Mesenchymal stem cell (in vitro differentiated cells and primary cell): ENCODE measurements around the gene PDCL2.

Experiments
- DNase-seq: peaks from one replicate; pipeline ENCODE4 v3.0.0-alpha.2; 2013
- H2AFZ ChIP-seq: one replicate; pipeline ENCODE4 v1.6.1; 2013; ENCODE audit warnings: low read depth, mild to moderate bottlenecking, control low read depth, inconsistent platforms, low read length, moderate library complexity
- H2AK5ac ChIP-seq: 2 replicates; pipeline ENCODE4 v1.6.1; 2013; ENCODE audit warnings: low read length, moderate library complexity, mild to moderate bottlenecking, inconsistent platforms; ENCODE audit not compliant: severe bottlenecking
- H2BK120ac ChIP-seq: one replicate; pipeline ENCODE4 v1.6.1; 2013; ENCODE audit warnings: low read depth, mild to moderate bottlenecking, inconsistent platforms, low read length, moderate library complexity
- H2BK12ac ChIP-seq, 2 experiments: one replicate each; pipeline ENCODE4 v1.6.1; 2013; ENCODE audit warnings: inconsistent platforms in 2 of 2, low read length in 2 of 2, mild to moderate bottlenecking in 2 of 2, moderate library complexity in 2 of 2, control low read depth in 1 of 2
- H2BK15ac ChIP-seq: one replicate; pipeline ENCODE4 v1.6.1; 2013; ENCODE audit warnings: mild to moderate bottlenecking, low read depth, inconsistent platforms; ENCODE audit not compliant: poor library complexity, severe bottlenecking
- H2BK5ac ChIP-seq: 2 replicates; pipeline ENCODE4 v1.6.1; 2013; ENCODE audit warnings: low read depth, mild to moderate bottlenecking, low read length, control low read depth, inconsistent platforms; ENCODE audit not compliant: poor library complexity, severe bottlenecking
- H3K14ac ChIP-seq, 2 experiments: one replicate each; pipeline ENCODE4 v1.6.1; 2013; ENCODE audit warnings: inconsistent platforms in 2 of 2, low read length in 2 of 2, control low read depth in 1 of 2, mild to moderate bottlenecking in 1 of 2, moderate library complexity in 1 of 2
- H3K18ac ChIP-seq, 2 experiments: one replicate each; pipeline ENCODE4 v1.6.1; 2013; ENCODE audit warnings: inconsistent platforms in 2 of 2, low read length in 2 of 2, control low read depth in 1 of 2, low read depth in 1 of 2, mild to moderate bottlenecking in 1 of 2
- H3K23ac ChIP-seq, 2 experiments: one replicate each; pipeline ENCODE4 v1.6.1; 2013; ENCODE audit warnings: inconsistent platforms in 2 of 2, low read length in 2 of 2, mild to moderate bottlenecking in 2 of 2, moderate library complexity in 2 of 2, control low read depth in 1 of 2
- H3K27ac ChIP-seq: 2 replicates; pipeline ENCODE4 v1.5.1; 2013; ENCODE audit warnings: mild to moderate bottlenecking, moderate library complexity, low read length, control low read depth, inconsistent platforms; ENCODE audit not compliant: poor library complexity, severe bottlenecking
- H3K27me3 ChIP-seq, 2 experiments: 2 replicates each; pipeline versions ENCODE4 v1.6.1 to v1.7.0; 2013; ENCODE audit warnings: low read length in 2 of 2, mild to moderate bottlenecking in 2 of 2, moderate library complexity in 2 of 2, control low read depth in 1 of 2, inconsistent platforms in 1 of 2; ENCODE audit not compliant: control insufficient read depth in 1 of 2, insufficient read depth in 1 of 2
- H3K36me3 ChIP-seq, 2 experiments: 2 replicates each; pipeline versions ENCODE4 v1.6.1 to v1.7.0; 2013; ENCODE audit warnings: low read length in 2 of 2, control low read depth in 1 of 2, inconsistent platforms in 1 of 2, low read depth in 1 of 2, mild to moderate bottlenecking in 1 of 2; ENCODE audit not compliant: insufficient read depth in 2 of 2, control insufficient read depth in 1 of 2
- H3K4ac ChIP-seq, 2 experiments: one replicate each; pipeline ENCODE4 v1.6.1; 2013; ENCODE audit warnings: inconsistent platforms in 2 of 2, low read length in 2 of 2, mild to moderate bottlenecking in 2 of 2, moderate library complexity in 2 of 2, control low read depth in 1 of 2, low read depth in 1 of 2
- H3K4me1 ChIP-seq: 2 replicates; pipeline ENCODE4 v1.6.1; 2013; ENCODE audit warnings: low read depth, low read length, control low read depth; ENCODE audit not compliant: control insufficient read depth, insufficient read depth
- H3K4me2 ChIP-seq: 2 replicates; pipeline ENCODE4 v1.6.1; 2013; ENCODE audit warnings: low read length, mild to moderate bottlenecking, inconsistent platforms; ENCODE audit not compliant: poor library complexity, severe bottlenecking
- H3K4me3 ChIP-seq, 2 experiments: 2 replicates each; pipeline versions ENCODE4 v1.5.1 to v1.7.0; 2013; ENCODE audit warnings: low read length in 2 of 2, mild to moderate bottlenecking in 2 of 2, control low read depth in 1 of 2, low read depth in 1 of 2; ENCODE audit not compliant: insufficient read depth in 1 of 2
- H3K79me1 ChIP-seq: replicated peaks from 2 replicates; pipeline ENCODE4 v1.6.1; 2013; ENCODE audit warnings: mild to moderate bottlenecking, control low read depth, low read length, inconsistent platforms; ENCODE audit not compliant: poor library complexity, severe bottlenecking
- H3K9ac ChIP-seq: 2 replicates; pipeline ENCODE4 v1.7.0; 2013; ENCODE audit warnings: mild to moderate bottlenecking, low read length, moderate library complexity
- H3K9me3 ChIP-seq: 2 replicates; pipeline ENCODE4 v1.7.0; 2013; ENCODE audit warnings: mild to moderate bottlenecking, low read length; ENCODE audit not compliant: control insufficient read depth
- H4K8ac ChIP-seq: one replicate; pipeline ENCODE4 v1.6.1; 2013; ENCODE audit warnings: inconsistent platforms, mild to moderate bottlenecking, low read length, moderate library complexity
- H4K91ac ChIP-seq: one replicate; pipeline ENCODE4 v1.6.1; 2013; ENCODE audit warnings: mild to moderate bottlenecking, low read length, inconsistent platforms
- WGBS: methylation state at CpG from one replicate; pipeline ENCODE4 v1.1.7; 2013; ENCODE audit warnings: mixed read lengths; 5-methylcytosine and 5-hydroxymethylcytosine counted together

PDCL2 gene

DNA sequence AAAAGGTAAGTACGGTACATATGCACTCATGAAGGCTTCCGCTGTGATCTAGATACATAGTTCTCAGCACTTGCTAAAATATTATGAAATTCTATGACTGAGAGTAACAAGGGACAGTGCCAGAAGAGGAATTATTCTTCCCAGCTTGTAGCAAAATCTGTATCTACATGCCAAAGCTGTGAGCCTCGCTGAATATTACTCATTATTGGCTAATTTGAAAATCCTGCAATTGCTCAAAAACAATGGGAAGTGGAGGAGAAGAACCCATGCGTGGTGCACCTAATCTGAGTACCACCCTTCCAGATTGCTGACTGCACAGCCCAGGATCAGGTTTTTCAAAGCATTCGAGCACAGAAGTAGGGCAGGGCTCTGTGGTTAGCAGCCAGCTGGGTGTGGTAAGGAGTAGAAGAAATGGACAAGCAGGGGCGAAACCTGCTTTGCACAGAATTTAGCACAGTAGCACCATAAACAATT lies 17.4 kb upstream of the PDCL2 start:
- Histone ChIP-seq H3K18ac (no peak overlapping the region), H3K4me3 (no peak overlapping the region), H2BK12ac (no peak overlapping the region), H3K14ac (no peak overlapping the region), H3K27ac (no peak overlapping the region), H3K79me1 (no peaks in the 10 kb centered on the region), H2BK120ac (no peak overlapping the region), H3K4ac (no peak overlapping the region), H3K27me3 (no peaks in the 10 kb centered on the region), H2BK15ac (no peak overlapping the region), H2AK5ac (no peak overlapping the region), H3K36me3 (no peaks in the 10 kb centered on the region), H3K23ac (no peak overlapping the region), H3K4me1 (no peaks in the 10 kb centered on the region), H3K9me3 (no peaks in the 10 kb centered on the region), H3K9ac (no peak overlapping the region), H2BK5ac (no peak overlapping the region), H4K91ac (no peak overlapping the region), H2AFZ (no peak overlapping the region), H4K8ac (no peak overlapping the region), H3K4me2 (no peak overlapping the region)
- no peak for DNase-seq
- 88% methylated on average over 3 of the region's 6 CpGs for WGBS

GRCh38 chr4:55608591-55608990 lies 16.5 kb upstream of the PDCL2 start:
- H2BK12ac ChIP-seq, result no peak overlapping the region
- no peak overlapping the region for H3K18ac ChIP-seq
- H4K8ac ChIP-seq, result no peak overlapping the region
- H3K9me3 ChIP-seq, result no peaks in the 10 kb centered on the region
- no peaks in the 10 kb centered on the region for H3K27me3 ChIP-seq
- WGBS, result no CpG with 5 or more reads among the region's 1 CpG
- no peak for DNase-seq
- no peak overlapping the region for H3K14ac ChIP-seq
- no peak overlapping the region for H2AK5ac ChIP-seq
- H3K9ac ChIP-seq, result no peak overlapping the region
- H2BK120ac ChIP-seq, result no peak overlapping the region
- H3K36me3 ChIP-seq, result no peaks in the 10 kb centered on the region
- H3K79me1 ChIP-seq, result no peaks in the 10 kb centered on the region
- no peak overlapping the region for H3K4me3 ChIP-seq
- no peak overlapping the region for H3K4me2 ChIP-seq
- no peak overlapping the region for H2AFZ ChIP-seq
- H2BK5ac ChIP-seq, result no peak overlapping the region
- no peak overlapping the region for H4K91ac ChIP-seq
- H3K4me1 ChIP-seq, result no peaks in the 10 kb centered on the region
- H3K27ac ChIP-seq, result no peak overlapping the region
- no peak overlapping the region for H3K23ac ChIP-seq
- H3K4ac ChIP-seq, result no peak overlapping the region
- H2BK15ac ChIP-seq, result no peak overlapping the region

DNA sequence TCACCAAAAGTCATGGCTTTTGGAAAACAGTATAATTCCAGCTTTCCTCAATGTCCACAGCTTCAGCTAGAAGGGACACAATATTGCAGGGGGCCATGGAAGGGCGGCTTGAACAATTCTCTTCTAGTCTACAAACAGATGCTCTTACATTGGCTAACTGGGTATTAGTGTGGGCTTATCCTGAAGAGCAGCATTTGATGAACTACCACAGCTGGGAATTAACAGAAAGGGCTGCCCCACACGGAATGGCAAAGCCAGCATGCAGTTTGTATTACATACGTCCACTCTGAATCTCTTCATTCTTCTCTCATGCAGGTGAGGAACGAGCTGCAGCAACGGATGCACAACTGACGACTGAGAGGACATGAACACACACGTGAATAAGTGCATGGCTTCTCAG lies 13.0 kb upstream of the PDCL2 start:
- no peak overlapping the region for H3K9ac ChIP-seq
- no peaks in the 10 kb centered on the region for H3K9me3 ChIP-seq
- DNase-seq, result no peak
- H4K8ac ChIP-seq, result no peak overlapping the region
- H3K14ac ChIP-seq, result no peak overlapping the region
- H3K23ac ChIP-seq, result no peak overlapping the region
- no peak overlapping the region for H3K18ac ChIP-seq
- WGBS, result 87% methylated on average over 7 of the region's 7 CpGs
- no peaks in the 10 kb centered on the region for H3K4me1 ChIP-seq
- no peak overlapping the region for H2BK120ac ChIP-seq
- no peak overlapping the region for H2BK12ac ChIP-seq
- no peaks in the 10 kb centered on the region for H3K79me1 ChIP-seq
- no peak overlapping the region for H3K4ac ChIP-seq
- H4K91ac ChIP-seq, result no peak overlapping the region
- no peaks in the 10 kb centered on the region for H3K27me3 ChIP-seq
- H2AK5ac ChIP-seq, result no peak overlapping the region
- H2AFZ ChIP-seq, result no peak overlapping the region
- H2BK15ac ChIP-seq, result no peak overlapping the region
- no peaks in the 10 kb centered on the region for H3K36me3 ChIP-seq
- H3K4me2 ChIP-seq, result no peak overlapping the region
- no peak overlapping the region for H3K4me3 ChIP-seq
- no peak overlapping the region for H3K27ac ChIP-seq
- H2BK5ac ChIP-seq, result no peak overlapping the region

- no peak overlapping the region for H2BK15ac ChIP-seq
- H4K91ac ChIP-seq, result no peak overlapping the region
- no peak overlapping the region for H3K9ac ChIP-seq
- H3K9me3 ChIP-seq, result no peaks in the 10 kb centered on the region
- no peak overlapping the region for H4K8ac ChIP-seq
- no peaks in the 10 kb centered on the region for H3K36me3 ChIP-seq
- H3K4ac ChIP-seq, result no peak overlapping the region
- H3K4me1 ChIP-seq, result no peaks in the 10 kb centered on the region
- H3K4me2 ChIP-seq, result no peak overlapping the region
- H2AK5ac ChIP-seq, result no peak overlapping the region
- no peak overlapping the region for H2AFZ ChIP-seq
- no peak overlapping the region for H3K14ac ChIP-seq
- no peak overlapping the region for H3K4me3 ChIP-seq
- no peak overlapping the region for H2BK12ac ChIP-seq
- H3K27me3 ChIP-seq, result no peaks in the 10 kb centered on the region
- H2BK120ac ChIP-seq, result no peak overlapping the region
- no peak for DNase-seq
- H3K23ac ChIP-seq, result no peak overlapping the region
- H3K18ac ChIP-seq, result no peak overlapping the region
- no peak overlapping the region for H2BK5ac ChIP-seq
- H3K79me1 ChIP-seq, result no peaks in the 10 kb centered on the region
- H3K27ac ChIP-seq, result no peak overlapping the region
Measured at GRCh38 chr4:55600640-55601039, 8.6 kb upstream of the PDCL2 start.
